Liver (tissue), 9 donors: ENCODE results near the gene PRKAA1. TPM values are rescaled to one million over a fixed set of nuclear protein-coding genes. Genes with fewer than 3 reads are reported as not detected.
"Not testable (repeated sequence)": the region's sequence is repeated elsewhere in the genome, so short reads cannot be mapped to it uniquely, and the experiment has no call there.

Experiments
- DNase-seq: peaks from one replicate; pipeline ENCODE4 v3.0.0-alpha.2; 2017; ENCODE audit warnings: low spot score
- H3K27ac ChIP-seq, 2 donors: one replicate each; pipeline ENCODE4 v1.7.0; 2013; ENCODE audit warnings: inconsistent platforms in 2 of 2, low read length in 2 of 2, control low read depth in 1 of 2, low read depth in 1 of 2, mild to moderate bottlenecking in 1 of 2
- H3K27me3 ChIP-seq, 4 donors: one replicate each; pipeline versions ENCODE4 v1.6.1 to v1.7.0; 2013; ENCODE audit warnings: low read length in 3 of 4, inconsistent platforms in 1 of 4, mild to moderate bottlenecking in 1 of 4, moderate library complexity in 1 of 4; ENCODE audit not compliant: control insufficient read depth in 4 of 4, insufficient read depth in 4 of 4
- H3K36me3 ChIP-seq, 4 donors: one replicate each; pipeline versions ENCODE4 v1.6.1 to v1.7.0; 2013; ENCODE audit warnings: low read length in 3 of 4, mild to moderate bottlenecking in 3 of 4, low read depth in 1 of 4, moderate library complexity in 1 of 4; ENCODE audit not compliant: control insufficient read depth in 4 of 4, insufficient read depth in 3 of 4
- H3K4me1 ChIP-seq, 4 donors: one replicate each; pipeline versions ENCODE4 v1.6.1 to v1.7.0; 2013; ENCODE audit warnings: low read length in 3 of 4, mild to moderate bottlenecking in 3 of 4, moderate library complexity in 1 of 4; ENCODE audit not compliant: control insufficient read depth in 4 of 4, insufficient read depth in 4 of 4
- H3K4me3 ChIP-seq, 3 donors: one replicate each; pipeline versions ENCODE4 v1.6.1 to v1.7.0; 2013; ENCODE audit warnings: low read length in 3 of 3, control low read depth in 1 of 3, low read depth in 1 of 3, mild to moderate bottlenecking in 1 of 3
- H3K9ac ChIP-seq, 2 donors: one replicate each; pipeline ENCODE4 v1.7.0; 2013; ENCODE audit warnings: low read length in 2 of 2, mild to moderate bottlenecking in 2 of 2, moderate library complexity in 2 of 2, control low read depth in 1 of 2, low read depth in 1 of 2
- H3K9me3 ChIP-seq, 4 donors: one replicate each; pipeline versions ENCODE4 v1.6.1 to v1.7.0; 2013; ENCODE audit warnings: low read length in 3 of 4; ENCODE audit not compliant: control insufficient read depth in 4 of 4
- EGR1 ChIP-seq, 2 donors: IDR thresholded peaks; 2 replicates each; pipeline ENCODE4 v1.6.1; 2016 to 2018; ENCODE audit warnings: antibody characterized with exemption in 2 of 2, low read depth in 2 of 2
- NR2F2 ChIP-seq: IDR thresholded peaks from 2 replicates; pipeline ENCODE4 v1.6.1; 2016; ENCODE audit warnings: antibody characterized with exemption
- RXRA ChIP-seq, 2 donors: IDR thresholded peaks; 2 replicates each; pipeline ENCODE4 v1.6.1; 2017 to 2018; ENCODE audit warnings: antibody characterized with exemption in 2 of 2, mild to moderate bottlenecking in 1 of 2
- SP1 ChIP-seq: IDR thresholded peaks from 2 replicates; pipeline ENCODE4 v1.6.1; 2018; ENCODE audit warnings: antibody characterized with exemption, mild to moderate bottlenecking
- WGBS: extraction: QIAGEN DNeasy Blood & Tissue Kit; methylation state at CpG from one replicate; pipeline ENCODE4 v1.1.7; 2013; 5-methylcytosine and 5-hydroxymethylcytosine counted together
- polyA plus RNA-seq, 2 donors: library from polyadenylated mRNA; stranded (reverse) in 1 of 2; unstranded in 1 of 2; fragments of 200-250 nt in 1 of 2; fragments of >200 nt in 1 of 2; fragmentation: Nextera tagmentation in 1 of 2; extraction: Ambion mirVana in 1 of 2; gene quantifications; one replicate each; pipeline versions ENCODE4 v1.2.1 to v1.2.3, GENCODE V29; 2013 to 2015
- total RNA-seq, 2 donors: library from RNA; depleted of rRNA; stranded (reverse); fragments of >200 nt; gene quantifications; one replicate each; pipeline ENCODE4 v1.2.3, GENCODE V29; 2014
- TF ChIP-seq, protein P1 (sequence below): IDR thresholded peaks from 2 replicates; pipeline ENCODE4 v1.6.1; 2016; ENCODE audit warnings: antibody characterized with exemption, mild to moderate bottlenecking
- TF ChIP-seq, protein P2 (sequence below): fragments of 150-350 bp; IDR thresholded peaks from 2 replicates; pipeline ENCODE4 v1.5.1; 2017; ENCODE audit warnings: improper control_type of control experiment, low read depth, low read length; ENCODE audit not compliant: missing input control
- TF ChIP-seq, protein P3 (sequence below): IDR thresholded peaks from 2 replicates; pipeline ENCODE4 v1.6.1; 2016; ENCODE audit warnings: antibody characterized with exemption
- TF ChIP-seq, protein P4 (sequence below): IDR thresholded peaks from 2 replicates; pipeline ENCODE4 v1.6.1; 2016; ENCODE audit warnings: antibody characterized with exemption
- donor health status: healthy.
- donor health status: healthy.
- donor health status: healthy.
- donor health status: healthy.
- donor health status: healthy.

Gene PRKAA1
- total and polyA plus RNA-seq, 4 donors, result 23.7 to 105 (median 42.4) TPM

DNA sequence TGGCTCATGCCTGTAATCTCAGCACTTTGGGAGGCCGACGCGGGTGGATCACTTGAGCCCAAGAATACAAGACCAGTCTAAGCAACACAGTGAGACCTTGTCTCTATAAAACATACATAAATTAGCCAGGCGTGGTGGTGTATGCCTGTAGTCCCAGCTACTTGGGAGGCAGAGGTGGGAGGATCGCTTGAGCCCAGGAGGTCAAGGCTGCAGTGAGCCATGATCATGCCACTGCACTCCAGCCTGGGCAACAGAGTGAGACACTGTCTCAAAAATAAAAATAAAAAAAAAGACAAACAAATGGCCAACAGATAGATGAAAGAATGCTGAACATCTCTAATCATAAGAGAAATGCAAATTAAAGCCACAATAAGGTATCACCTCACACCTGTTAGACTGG is 9.2 kb downstream of the PRKAA1 start:
- not testable (repeated sequence) for H3K36me3 ChIP-seq, DNase-seq, H3K9me3 ChIP-seq, H3K9ac ChIP-seq, H3K4me3 ChIP-seq, H3K27ac ChIP-seq, H3K27me3 ChIP-seq
- 98% methylated on average over 5 of the region's 5 CpGs for WGBS
- peaks cover 9 to 38% (median 15%) of the 10 kb centered on the region in 4 donors for H3K4me1 ChIP-seq

DNA sequence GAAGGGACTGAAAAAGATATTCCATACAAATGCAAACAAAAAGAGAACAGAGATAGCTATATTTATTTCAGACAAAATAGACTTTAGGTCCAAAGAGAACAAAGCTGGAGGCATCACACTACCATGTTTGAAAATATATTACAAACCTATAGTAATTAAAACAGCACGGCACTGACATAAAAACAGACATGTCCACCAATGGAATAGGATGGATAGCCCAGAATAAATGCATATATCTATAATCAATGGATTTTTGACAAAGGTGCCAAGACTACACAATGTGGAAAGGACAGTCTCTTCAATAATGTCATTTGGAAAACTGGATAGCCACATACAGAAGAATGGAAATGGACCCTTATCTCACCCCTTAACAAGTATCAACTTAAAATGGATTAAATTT is 10.2 kb downstream of the PRKAA1 start:
- peaks cover 9 to 45% (median 15%) of the 10 kb centered on the region in 4 donors for H3K4me1 ChIP-seq

DNA sequence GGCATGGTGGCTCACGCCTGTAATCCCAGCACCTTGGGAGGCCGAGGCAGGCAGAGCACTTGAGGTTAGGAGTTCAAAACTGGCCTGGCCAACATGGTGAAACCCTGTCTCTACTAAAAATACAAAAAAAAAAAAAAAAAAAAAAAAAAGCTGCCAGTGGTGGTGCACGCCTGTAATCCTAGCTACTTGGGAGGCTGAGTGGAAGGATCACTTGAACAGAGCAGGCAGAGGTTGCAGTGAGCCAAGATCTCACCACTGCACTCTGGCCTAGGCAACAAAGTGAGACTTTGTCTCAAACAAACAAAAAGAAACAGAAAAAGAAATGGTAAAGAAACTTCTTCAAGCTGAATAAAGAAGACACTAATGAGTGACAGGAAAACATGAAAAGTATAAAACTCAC is 11.5 kb downstream of the PRKAA1 start:
- not testable (repeated sequence) for H3K36me3 ChIP-seq, H3K9ac ChIP-seq, H3K9me3 ChIP-seq, H3K27me3 ChIP-seq, H3K4me3 ChIP-seq, H3K27ac ChIP-seq, DNase-seq
- 97% methylated on average over 3 of the region's 3 CpGs for WGBS
- H3K4me1 ChIP-seq, result peaks cover 3 to 46% (median 14%) of the 10 kb centered on the region in 4 donors

More for the DNA sequence above, 10.2 kb downstream of the PRKAA1 start:
- no peak for DNase-seq
- WGBS, result 100% methylated on average over 1 of the region's 1 CpG
- Histone ChIP-seq H3K27me3 (no peaks in the 10 kb centered on the region), H3K36me3 (no peaks in the 10 kb centered on the region), H3K4me3 (no peak overlapping the region), H3K9me3 (no peaks in the 10 kb centered on the region), H3K27ac (no peak overlapping the region), H3K9ac (no peak overlapping the region)
- TF ChIP-seq SP1, result no peak
- TF ChIP-seq, protein P1, sequence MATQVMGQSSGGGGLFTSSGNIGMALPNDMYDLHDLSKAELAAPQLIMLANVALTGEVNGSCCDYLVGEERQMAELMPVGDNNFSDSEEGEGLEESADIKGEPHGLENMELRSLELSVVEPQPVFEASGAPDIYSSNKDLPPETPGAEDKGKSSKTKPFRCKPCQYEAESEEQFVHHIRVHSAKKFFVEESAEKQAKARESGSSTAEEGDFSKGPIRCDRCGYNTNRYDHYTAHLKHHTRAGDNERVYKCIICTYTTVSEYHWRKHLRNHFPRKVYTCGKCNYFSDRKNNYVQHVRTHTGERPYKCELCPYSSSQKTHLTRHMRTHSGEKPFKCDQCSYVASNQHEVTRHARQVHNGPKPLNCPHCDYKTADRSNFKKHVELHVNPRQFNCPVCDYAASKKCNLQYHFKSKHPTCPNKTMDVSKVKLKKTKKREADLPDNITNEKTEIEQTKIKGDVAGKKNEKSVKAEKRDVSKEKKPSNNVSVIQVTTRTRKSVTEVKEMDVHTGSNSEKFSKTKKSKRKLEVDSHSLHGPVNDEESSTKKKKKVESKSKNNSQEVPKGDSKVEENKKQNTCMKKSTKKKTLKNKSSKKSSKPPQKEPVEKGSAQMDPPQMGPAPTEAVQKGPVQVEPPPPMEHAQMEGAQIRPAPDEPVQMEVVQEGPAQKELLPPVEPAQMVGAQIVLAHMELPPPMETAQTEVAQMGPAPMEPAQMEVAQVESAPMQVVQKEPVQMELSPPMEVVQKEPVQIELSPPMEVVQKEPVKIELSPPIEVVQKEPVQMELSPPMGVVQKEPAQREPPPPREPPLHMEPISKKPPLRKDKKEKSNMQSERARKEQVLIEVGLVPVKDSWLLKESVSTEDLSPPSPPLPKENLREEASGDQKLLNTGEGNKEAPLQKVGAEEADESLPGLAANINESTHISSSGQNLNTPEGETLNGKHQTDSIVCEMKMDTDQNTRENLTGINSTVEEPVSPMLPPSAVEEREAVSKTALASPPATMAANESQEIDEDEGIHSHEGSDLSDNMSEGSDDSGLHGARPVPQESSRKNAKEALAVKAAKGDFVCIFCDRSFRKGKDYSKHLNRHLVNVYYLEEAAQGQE, result no peak
- no peak for TF ChIP-seq NR2F2
- TF ChIP-seq EGR1 (IDR thresholded peaks at IDR 0.05; ENCODE audit: low read depth in 2 of 2), result no peak
- TF ChIP-seq, protein P2, sequence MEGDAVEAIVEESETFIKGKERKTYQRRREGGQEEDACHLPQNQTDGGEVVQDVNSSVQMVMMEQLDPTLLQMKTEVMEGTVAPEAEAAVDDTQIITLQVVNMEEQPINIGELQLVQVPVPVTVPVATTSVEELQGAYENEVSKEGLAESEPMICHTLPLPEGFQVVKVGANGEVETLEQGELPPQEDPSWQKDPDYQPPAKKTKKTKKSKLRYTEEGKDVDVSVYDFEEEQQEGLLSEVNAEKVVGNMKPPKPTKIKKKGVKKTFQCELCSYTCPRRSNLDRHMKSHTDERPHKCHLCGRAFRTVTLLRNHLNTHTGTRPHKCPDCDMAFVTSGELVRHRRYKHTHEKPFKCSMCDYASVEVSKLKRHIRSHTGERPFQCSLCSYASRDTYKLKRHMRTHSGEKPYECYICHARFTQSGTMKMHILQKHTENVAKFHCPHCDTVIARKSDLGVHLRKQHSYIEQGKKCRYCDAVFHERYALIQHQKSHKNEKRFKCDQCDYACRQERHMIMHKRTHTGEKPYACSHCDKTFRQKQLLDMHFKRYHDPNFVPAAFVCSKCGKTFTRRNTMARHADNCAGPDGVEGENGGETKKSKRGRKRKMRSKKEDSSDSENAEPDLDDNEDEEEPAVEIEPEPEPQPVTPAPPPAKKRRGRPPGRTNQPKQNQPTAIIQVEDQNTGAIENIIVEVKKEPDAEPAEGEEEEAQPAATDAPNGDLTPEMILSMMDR, result no peak

DNA sequence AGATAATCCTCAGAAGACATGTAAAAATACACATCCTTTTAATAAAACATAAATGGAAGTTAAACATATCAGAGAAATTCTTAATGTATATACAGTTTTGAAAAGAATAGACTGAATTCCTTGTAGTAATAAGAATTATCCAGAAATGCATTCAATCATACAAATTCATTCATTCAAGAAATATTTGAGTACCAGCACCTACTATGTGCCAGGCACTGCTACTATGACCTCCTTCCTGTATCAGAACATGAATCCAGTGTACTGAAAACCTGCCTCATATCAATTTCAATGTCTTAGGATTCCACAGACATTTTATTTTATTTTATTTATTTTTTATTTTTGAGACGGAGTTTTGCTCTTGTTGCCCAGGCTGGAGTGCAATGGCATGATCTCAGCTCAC is 13.3 kb downstream of the PRKAA1 start:
- 70% methylated on average over 1 of the region's 1 CpG for WGBS
- Histone ChIP-seq H3K4me1 (peaks cover 14 to 42% (median 20%) of the 10 kb centered on the region in 4 donors), H3K36me3 (peaks cover 0 to 1% (median 0%) of the 10 kb centered on the region in 4 donors), H3K27me3 (no peaks in the 10 kb centered on the region), H3K9ac (peak overlapping the region; percentile 66 to 84), H3K9me3 (no peaks in the 10 kb centered on the region), H3K4me3 (peak overlapping the region in 2 of 3 donors; percentile 29 to 31), H3K27ac (peak overlapping the region; percentile 87 to 94)
- DNase-seq, result no peak
- TF ChIP-seq RXRA (IDR thresholded peaks at IDR 0.05) (no peak), EGR1 (IDR thresholded peaks at IDR 0.05; ENCODE audit: low read depth in 2 of 2) (no peak)
- TF ChIP-seq, protein P2, result no peak
- TF ChIP-seq, protein P3, sequence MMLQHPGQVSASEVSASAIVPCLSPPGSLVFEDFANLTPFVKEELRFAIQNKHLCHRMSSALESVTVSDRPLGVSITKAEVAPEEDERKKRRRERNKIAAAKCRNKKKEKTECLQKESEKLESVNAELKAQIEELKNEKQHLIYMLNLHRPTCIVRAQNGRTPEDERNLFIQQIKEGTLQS, result no peak
- TF ChIP-seq, protein P4, sequence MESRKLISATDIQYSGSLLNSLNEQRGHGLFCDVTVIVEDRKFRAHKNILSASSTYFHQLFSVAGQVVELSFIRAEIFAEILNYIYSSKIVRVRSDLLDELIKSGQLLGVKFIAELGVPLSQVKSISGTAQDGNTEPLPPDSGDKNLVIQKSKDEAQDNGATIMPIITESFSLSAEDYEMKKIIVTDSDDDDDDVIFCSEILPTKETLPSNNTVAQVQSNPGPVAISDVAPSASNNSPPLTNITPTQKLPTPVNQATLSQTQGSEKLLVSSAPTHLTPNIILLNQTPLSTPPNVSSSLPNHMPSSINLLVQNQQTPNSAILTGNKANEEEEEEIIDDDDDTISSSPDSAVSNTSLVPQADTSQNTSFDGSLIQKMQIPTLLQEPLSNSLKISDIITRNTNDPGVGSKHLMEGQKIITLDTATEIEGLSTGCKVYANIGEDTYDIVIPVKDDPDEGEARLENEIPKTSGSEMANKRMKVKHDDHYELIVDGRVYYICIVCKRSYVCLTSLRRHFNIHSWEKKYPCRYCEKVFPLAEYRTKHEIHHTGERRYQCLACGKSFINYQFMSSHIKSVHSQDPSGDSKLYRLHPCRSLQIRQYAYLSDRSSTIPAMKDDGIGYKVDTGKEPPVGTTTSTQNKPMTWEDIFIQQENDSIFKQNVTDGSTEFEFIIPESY, result no peak
